GDM1 (cell line): ENCODE measurements around the gene RAPGEF2.
"Not testable (repeated sequence)": the region's sequence is repeated elsewhere in the genome, so short reads cannot be mapped to it uniquely, and the experiment has no call there.

ENCODE experiments used
- DNase-seq: peaks from one replicate; lab custom pipeline; 2025; lab: John Stamatoyannopoulos, UW

Gene RAPGEF2

DNA sequence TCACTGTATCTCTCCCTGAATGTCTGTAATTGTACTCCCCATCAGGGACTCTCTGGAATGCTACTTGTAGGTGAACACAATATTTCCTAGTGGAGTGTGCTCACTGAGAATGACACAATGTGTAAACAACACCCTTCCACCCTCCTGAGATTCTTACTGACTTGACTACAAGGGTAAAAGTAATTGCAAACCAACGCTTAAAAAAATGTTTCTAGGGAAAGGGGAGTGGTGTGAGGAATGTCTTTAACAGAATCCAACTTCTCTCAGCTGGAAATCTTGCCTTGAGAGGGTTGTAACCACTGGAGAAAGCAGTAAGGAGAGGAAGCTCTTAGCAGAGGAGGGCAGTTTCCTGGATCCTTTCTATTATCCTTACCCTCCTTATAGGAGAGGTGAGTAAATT is 5.1 kb upstream of the RAPGEF2 start:
- DNase-seq, result no peak

DNA sequence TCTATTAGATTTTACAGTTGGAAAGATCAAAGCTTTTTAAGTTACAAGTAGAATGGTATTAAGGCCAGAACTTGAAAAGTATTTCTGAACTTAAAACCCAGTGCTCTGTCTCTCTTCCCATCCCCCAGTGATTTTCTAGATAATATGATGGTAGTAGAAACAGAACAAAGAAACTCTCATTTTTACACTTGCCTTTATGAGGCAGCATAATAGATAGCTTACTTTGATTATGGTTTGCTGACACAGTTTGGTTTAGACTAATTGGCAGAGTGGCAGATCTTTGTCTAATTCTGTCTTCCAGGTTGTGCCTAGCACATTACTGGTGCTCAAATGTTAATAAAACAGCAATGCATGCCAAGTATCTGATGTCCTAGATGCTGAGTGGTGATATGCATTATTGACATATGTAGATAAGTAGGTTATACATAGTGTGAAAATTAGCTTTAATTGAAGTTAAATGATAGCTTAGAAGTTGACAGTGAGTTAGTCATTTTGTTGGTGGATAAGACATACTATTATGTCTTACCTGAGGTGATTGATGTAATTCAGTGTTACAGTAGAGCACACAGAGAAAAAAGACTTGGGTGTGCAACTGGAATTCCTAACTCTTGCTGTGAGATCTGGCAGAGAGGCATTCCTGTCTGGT is 4.3 kb upstream of the RAPGEF2 start:
- DNase-seq, result no peak

DNA sequence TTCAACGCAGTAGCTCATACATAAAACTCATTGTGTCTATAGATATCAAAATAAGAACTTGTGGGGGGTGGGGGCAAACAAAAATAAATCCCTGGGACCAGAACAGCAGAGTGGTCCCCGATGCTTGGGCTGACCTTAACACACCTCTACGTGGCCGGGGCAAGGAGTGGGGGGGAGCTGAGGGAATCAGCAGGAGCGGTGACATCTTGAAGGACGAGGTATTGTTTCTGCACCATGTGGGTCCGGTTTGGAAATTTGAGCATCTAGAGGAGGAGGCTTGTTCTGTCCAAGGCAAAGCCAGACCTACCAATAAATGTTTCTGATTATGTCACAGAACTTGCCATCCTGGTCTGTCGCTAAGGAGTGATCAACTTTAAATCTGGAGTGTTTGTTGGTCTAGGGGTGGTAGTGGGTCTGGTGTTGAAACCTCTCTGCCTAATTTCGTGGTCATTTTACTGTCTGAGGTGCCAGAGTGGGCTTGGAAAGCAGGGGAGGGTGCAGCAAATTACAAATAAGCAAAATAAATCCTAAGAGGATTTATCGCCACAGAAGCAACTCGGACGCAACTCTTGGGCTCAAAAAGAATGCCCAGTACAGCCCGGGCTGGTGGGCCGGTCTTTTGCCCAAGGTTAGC is 774 bp upstream of the RAPGEF2 start:
- no peak for DNase-seq

DNA sequence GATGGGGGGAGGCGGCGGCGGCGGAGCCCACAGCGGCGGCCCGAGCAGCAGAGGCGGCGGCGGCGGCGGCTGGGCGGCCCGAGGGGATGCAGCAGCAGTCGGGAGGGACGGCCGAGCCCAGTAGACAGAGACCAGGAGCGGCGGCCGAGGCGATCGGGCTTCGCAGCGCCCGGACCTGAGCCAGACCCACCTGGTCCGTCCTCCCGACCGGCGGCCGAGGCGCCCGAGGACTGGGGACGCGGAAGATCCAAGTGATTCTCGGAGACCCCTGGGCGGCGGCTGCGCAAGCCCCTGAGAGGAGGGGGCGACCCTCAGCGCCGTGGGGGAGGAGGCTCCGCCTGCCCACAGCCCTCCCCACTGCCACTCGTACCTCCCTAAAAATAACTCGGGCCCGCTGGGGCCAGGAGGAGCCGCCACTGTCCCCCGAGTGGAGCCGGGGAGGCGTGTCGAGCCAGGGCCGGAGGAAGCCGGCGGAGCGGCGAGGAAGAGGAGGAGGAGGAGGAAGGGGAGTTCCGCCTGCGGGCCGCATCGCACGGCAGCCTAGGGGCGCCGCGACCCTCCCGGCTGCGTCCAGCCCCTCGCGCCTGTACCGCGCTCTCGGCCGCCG is 608 bp downstream of the RAPGEF2 start:
- DNase-seq, result no peak

DNA sequence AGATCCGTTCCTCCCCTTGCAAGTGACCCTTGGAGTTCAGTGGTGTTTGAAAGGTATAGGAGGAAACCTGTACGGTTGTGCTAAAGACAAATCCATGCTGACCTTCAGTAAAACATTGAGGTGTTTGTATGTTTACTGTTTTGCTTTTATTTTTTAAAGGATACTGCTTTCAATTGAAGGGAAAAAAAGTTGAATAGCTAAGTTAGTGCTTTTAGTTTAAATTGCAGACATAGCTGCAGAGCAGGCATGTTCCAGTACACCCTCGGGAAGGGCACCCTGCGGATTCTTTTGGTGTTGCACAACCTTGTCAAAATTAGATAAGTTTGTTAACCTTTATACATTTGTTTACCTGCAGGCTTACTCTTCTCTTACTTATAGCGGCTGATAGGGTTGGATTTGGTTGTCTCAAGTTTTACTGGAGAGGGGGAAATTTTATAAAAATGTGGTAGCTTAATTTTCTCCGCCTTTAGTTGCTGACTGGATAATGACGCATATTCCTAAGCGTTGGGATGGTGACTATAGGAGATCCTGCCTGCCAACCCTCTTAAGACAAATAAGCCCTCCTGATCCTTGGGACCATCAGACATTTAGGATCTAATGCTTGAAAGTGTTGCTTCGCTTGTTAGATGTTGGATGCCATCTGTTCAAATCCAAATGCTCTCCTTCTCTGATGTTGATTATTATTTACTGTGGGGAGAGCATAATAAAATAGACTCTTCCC is 2.0 kb downstream of the RAPGEF2 start:
- no peak for DNase-seq

DNA sequence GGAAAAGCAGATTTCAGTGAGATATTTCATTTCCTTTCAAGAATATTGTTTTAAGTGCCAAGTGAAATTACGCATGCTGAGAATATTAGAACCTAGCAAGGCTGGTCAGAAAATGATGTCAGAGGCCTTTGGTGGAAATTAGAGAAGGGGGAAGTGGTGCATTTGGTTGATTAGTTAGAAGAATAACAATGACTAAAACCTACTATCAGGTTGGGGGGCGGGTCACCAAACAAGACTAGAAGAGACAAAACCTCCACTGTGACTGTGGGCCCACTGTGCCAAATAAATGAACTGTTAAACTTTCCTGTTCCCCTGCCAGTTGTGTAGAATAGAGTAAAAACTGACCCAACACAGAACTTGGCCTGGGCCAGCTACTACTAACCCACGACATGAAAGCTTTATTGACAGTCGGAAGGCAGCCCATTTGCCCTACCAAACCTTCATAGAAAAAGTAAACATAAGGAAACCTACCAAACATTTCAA is 2.9 kb downstream of the RAPGEF2 start:
- no peak for DNase-seq

DNA sequence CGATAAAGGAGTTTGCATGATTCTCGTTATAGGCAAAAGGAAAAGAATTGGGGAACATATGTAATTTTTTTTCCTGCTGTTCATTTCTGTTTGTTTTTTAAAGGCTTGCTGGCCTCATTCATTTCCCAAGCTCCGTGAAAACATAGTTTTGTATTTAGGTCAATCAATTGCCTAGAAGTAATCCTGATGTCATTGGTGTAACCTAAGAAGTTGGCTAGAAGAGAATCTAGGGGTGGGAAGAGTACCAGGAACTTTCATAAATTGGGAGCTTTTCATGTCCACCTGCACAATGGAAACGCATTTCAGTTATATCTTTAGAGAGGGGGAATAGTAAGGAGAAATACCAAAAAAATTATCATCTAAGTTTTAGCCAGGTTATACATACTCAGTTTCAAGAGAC is 3.8 kb downstream of the RAPGEF2 start:
- DNase-seq, result no peak

DNA sequence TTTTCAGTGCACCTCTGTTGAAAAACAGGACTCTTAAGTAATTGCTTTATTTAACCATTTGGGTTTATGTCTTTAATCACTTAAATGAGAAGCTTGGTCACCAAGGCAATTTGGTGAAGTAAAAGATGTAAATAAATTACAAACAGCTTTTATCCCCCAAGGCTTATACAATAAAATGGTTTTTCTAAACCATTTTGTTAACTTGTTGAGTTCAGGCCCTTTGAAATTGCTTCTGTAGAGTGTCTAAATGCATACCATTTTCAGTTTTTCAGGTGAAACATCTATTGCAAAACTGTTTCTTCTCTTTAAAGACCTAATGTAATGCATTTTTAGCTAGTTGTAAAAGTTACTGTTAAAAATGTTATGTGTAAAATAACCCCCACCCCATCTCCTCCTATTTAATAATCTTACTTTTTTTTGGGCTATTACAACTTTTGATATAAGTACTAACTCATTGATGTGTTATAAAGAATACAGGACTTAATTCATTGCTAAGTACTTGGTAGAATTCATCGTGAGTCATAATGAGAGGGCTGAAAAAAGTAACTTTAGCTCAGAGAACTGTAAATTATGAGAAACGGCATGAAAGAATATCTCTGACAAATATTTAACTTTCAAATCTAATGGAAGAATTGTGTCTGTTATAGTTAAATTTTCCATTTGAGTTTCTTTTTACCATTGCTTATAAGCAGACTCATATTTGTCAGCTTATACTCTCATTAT is 4.5 kb downstream of the RAPGEF2 start:
- no peak for DNase-seq

DNA sequence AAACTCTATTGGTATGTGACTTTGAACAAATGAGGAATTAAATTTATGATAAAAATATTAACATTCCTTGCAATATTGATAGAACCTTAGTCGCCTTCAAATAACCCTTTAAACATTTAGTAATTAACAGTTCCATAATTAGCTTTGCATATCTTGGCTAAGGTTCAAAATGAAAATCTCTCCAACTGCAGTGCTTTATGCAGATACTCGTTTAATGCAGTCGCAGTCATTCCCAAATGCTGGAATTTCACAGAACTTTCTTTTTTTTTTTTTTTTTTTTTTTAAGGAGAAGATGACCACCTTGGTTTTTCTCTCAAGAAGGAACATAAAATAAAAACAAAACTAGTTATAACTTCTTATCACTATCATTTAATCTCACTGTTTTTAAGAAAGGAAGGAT is 5.2 kb downstream of the RAPGEF2 start:
- no peak for DNase-seq

DNA sequence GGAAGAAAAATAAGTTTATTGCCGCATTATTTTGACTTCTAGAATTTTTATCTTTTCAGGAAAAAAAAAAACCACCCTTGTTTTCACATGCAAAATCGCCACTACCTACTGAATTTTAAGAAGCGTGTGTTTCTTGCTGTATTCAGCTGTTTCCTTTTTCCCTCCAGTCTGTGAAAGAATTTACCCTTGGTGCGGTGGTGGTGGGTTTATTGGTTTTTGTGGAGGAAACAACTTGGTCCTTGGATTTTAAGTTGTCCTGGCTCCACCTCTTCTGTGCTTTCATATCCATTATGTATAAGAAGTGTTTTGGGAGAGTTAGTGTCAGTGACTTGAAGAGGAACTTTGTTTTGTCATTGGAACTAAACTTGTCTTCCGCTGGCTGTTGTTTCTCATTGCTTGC is 8.1 kb downstream of the RAPGEF2 start:
- peak; percentile 25 for DNase-seq

DNA sequence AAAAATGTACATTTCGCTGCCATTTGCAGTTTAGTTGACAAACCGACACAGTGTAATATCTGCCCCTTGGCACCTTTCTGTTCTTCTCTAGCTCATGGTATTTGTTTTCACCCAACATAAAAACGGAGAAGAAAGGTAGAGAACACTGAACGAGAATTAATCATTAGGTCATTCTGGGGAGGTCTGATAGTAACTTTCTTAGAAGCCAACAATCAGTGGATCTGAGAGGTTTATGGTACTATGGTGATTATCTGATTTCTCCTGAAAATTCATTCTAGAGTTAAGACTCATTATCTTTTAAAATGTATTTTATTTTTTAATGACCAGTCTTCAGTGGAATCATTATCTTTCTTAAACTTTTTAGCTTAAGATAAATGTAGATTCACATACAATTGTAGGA is 8.5 kb downstream of the RAPGEF2 start:
- DNase-seq, result no peak

DNA sequence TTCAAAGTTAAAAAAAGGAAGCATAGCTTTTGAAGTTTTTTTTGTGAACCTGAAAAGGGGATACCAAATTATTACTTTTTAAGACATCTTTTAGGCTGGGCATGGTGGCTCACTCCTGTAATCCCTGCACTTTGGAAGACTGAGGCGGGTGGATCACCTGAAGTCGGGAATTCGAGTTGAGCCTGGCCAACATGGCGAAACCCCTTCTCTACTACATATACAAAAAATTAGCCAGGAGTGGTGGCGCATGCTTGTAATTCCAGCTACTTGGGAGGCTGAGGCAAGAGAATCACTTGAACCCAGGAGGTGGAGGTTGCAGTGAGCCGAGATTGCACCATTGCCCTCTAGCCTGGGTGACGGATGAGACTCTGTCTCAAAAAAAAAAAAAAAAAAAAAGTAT is 10.5 kb downstream of the RAPGEF2 start:
- not testable (repeated sequence) for DNase-seq

DNA sequence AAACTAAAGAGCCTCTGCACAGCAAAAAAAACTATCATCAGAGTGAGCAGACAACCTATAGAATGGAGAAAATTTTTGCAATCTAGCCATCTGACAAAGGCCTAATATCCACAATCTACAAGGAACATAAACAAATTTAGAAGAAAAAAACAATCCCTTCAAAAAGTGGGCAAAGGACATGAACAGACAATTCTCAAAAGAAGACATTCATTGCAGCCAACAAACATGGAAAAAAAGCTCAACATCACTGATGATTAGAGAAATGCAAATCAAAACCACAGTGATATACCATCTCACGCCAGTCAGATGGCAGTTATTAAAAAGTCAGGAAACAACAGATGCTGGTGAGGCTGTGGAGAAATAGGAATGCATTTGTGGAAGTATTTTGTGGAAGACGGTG is 13.2 kb downstream of the RAPGEF2 start:
- not testable (repeated sequence) for DNase-seq

DNA sequence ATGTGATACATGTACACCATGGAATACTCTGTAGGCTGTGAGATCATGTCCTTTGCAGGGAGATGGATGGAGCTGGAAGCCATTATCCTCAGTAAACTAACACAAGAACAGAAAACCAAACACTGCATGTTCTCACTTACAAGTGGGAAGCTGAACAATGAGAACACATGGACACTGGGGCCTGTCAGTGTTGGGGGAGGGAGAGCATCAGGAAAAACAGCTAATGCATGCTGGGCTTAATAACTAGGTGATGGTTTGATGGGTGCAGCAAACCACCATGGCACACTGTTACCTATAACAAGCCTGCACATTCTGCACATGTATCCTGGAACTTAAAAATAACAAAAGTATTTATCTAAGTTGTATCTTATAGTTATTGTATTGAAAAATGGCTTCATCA is 13.8 kb downstream of the RAPGEF2 start:
- DNase-seq, result not testable (repeated sequence)

DNA sequence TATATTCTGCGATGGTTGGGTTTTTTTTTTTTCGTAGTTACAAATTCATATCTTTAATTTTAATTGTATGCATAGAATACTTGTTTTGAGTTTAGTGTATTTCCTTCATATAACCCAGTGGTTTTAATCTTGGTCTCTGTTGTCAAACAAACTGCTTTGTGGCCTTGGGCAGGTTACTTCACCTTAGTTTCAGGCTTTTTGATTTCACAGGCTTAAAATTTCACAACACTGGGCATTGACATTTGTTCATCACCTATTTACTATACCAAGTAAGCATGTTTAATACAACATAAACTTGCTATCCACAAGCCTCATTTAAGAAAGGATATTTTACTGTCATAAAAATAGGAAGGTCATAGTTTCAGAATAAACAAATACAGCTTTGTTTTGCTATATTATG is 14.7 kb downstream of the RAPGEF2 start:
- no peak for DNase-seq

DNA sequence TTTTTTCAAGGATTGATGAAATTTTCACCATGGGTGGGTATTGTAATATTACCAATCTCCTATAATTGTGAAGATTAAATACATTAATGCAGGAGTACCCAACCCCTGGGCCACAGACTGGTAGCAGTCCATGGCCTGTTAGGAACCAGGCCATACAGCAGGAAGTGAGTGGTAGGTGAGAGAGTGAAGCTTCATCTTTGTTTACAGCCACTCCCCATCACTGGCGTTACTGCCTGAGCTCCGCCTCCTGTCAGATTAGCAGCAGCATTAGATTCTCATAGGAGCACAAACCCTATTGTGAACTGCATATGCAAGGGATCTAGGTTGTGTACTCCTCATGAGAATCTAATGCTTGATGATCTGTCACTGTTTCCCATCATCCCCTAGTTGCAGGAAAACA is 15.1 kb downstream of the RAPGEF2 start:
- DNase-seq, result no peak

DNA sequence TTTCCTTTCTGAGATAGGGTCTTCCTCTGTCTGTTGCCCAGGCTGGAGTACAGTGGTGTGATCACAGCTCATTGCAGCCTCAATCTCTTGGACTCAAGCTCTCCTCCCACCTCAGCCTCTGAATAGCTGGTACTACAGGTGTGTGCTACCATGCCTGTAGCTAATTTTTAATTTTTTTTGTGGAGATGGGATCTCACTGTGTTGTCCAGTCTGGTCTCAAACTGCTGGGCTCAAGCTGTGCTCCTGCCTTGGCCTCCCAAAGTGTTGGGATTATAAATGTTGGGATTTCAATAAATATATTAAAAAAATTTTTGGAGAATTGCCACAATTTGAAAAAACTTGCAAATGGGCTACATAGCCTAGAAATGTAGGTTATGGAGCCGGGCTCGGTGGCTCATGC is 18.5 kb downstream of the RAPGEF2 start:
- no peak for DNase-seq

DNA sequence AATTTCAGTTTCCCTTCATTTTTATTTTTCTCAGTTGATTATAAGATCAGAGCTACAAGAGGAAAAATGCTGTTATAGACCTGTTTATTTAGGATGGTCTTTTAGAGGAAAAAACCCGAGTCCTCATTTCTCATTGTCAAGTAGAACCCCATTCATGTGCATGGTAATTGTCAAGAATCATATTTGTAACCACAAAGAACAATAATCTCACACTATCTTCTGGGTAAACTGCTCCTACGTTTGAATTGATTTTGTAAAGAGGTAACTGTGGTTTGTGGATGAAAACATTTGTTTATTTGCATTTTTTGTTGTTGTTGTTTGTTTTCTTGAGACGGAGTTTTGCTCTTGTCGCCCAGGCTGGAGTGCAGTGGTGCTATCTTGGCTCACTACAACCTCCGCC is 23.8 kb downstream of the RAPGEF2 start:
- DNase-seq, result no peak

DNA sequence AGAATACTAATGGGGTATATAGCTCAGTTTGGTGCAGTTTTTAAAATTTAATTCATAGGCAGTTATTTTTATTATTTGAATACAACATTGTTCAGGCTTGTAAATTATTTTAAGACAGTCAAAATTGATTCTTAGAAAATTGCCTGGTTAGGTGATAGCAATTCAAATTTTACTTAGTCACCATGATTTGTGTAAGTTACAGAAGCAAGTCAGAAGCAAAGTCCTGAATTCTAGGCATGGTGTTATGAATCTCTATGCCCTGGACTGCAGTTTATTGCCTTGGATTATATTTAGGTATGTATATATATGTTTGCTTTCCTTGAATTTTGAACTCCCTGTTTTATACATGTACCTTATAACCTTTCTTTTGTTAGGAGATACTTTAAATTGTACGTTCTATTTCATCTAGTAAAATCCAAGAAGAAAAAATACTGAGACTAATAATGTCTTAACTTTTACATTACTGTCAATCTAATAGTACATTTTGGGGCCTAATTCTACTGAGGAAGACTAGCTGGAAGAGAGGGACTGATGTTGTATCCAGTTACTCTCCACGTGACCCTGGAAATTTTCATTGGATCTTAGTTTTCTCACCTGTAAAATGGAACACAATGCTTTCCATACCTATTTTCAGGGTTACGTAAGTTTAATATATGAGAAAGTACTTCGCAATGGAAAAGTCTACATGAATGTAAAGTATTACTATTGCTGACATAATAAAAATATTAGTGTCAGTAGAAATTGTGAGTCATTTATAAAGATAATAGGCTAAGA is 25.1 kb downstream of the RAPGEF2 start:
- no peak for DNase-seq

DNA sequence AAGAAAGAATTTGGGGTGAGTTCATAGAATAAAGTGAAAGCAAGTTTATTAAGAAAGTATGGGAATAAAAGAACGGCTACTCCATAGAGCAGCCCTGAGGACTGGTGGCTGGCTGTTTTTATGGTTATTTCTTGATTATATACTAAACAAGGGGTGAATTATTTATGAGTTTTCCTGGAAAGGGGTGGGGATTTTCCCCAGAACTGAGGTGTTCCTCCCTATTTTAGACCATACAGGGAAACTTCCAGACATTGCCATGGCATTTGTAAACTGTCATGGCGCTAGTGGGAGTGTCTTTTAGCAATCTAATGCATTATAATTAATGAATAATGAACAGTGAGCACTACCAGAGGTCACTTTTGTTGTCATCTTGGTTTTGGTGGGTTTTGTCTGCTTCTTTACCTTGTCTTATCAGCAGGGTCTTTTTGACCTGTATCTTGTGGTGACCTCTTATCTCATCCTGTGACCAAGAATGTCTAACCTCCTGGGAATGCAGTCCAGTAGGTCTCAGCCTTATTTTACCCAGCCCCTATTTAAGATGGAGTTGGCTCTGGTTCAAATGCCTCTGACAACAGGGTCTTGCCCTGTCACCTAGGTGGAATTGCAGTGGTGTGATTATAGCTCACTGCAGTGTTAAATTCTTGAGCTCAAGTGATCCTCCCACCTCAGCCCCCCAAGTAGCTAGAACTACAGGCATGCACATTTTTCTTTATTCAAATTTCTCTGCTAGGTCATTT is 27.1 kb downstream of the RAPGEF2 start:
- DNase-seq, result no peak

DNA sequence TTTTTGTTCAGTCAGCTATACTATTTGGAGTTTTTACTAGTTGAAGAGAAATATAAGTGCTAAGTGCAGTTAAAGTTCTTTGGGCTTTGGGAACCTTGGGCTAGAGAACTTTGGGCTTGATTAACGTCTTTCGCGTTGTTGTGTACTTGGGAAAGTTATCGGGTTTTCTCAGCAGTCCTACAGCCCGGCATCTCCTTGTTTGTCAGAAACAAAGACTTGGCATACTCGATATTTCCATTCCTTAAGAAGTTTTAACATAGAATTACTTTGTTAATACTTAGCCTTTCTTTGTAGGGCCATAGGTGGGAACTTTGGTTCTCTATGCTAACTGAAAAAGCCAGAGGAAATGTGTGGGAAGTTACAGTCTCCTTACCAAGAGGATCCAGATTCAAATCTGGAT is 28.7 kb downstream of the RAPGEF2 start:
- no peak for DNase-seq
